Measurements from ENCODE around the gene BEGAIN. TPM values are rescaled to one million over a fixed set of nuclear protein-coding genes. Genes with fewer than 3 reads are reported as not detected.

BEGAIN gene
- total RNA-seq, 2 donors from 2014 or later: 2.5 to 5.1 TPM

- Histone ChIP-seq H3K9me3 (no peaks in the 10 kb centered on the region), H3K4me1 (replicated peaks) (no peaks in the 10 kb centered on the region), H3K27me3 (replicated peaks; ENCODE audit: insufficient read depth) (no peaks in the 10 kb centered on the region), H3K27ac (no peak overlapping the region), H3K4me3 (peak overlapping the region; percentile 39 to 40), H3K36me3 (no peaks in the 10 kb centered on the region)
- WGBS: 8% methylated on average over 54 of the region's 70 CpGs
- no peak for DNase-seq (ENCODE audit: low spot score)
- intact Hi-C loops (cut with DNase I): no loop called here
- no peak for TF ChIP-seq POLR2AphosphoS5 (IDR thresholded peaks at IDR 0.05)
- no peak for TF ChIP-seq CTCF (IDR thresholded peaks at IDR 0.05)
- TF ChIP-seq POLR2A (IDR thresholded peaks at IDR 0.05): peak; percentile 20
These were observed 20.0 kb downstream of the BEGAIN start for GRCh38 chr14:100567009-100567876.

DNA sequence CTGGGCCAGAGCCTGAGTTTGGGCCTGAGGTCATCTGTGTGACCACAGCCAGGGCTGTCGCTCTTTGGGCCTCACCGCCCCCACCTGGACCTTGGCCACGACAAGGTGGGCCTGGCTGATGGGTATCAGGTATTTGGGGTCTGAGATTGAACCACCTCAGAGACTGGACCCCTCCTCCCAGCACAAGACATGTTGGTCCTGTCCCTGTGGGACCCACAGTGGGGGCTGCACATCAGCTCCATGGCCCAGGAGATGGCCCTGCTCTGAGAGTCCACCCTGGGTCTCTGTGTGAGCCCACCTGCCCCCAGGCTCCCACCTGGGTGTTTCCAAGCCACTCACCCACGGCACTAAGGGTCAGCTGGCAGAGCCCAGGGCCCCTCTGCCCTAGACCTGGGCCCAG is 20.6 kb downstream of the BEGAIN start:
- no peak for DNase-seq (ENCODE audit: low spot score)
- H3K27me3 ChIP-seq (replicated peaks; ENCODE audit: insufficient read depth): no peaks in the 10 kb centered on the region
- no peak overlapping the region for H3K27ac ChIP-seq
- 89% methylated on average over 4 of the region's 4 CpGs for WGBS
- H3K9me3 ChIP-seq: no peaks in the 10 kb centered on the region
- intact Hi-C loops (cut with DNase I): no loop called here
- H3K4me1 ChIP-seq (replicated peaks): no peaks in the 10 kb centered on the region
- H3K4me3 ChIP-seq: no peak overlapping the region
- H3K36me3 ChIP-seq: no peaks in the 10 kb centered on the region
- TF ChIP-seq POLR2AphosphoS5 (IDR thresholded peaks at IDR 0.05): no peak
- no peak for TF ChIP-seq POLR2A (IDR thresholded peaks at IDR 0.05)
- no peak for TF ChIP-seq CTCF (IDR thresholded peaks at IDR 0.05)

DNA sequence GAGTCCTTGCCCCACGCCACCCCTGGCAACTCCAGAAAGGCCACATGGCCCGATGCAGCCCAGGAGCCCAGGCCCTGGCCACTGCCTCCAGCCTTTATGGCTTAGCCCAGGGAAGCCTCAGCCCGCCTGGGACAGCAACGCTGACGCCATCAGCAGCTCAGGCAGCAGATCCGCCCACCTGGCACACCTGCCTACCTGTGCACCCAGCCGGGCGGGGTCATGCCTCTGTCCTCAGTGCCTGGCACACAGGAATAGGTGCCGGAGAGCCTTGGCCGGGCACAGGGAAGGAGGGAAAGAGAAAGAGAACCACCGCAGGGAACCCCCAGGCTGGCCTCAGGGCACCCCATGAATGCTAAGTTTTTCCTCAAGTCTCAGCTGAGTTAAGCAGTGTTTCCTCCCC is 21.1 kb downstream of the BEGAIN start:
- no peak for TF ChIP-seq POLR2AphosphoS5 (IDR thresholded peaks at IDR 0.05)
- peak; percentile 16 for TF ChIP-seq POLR2A (IDR thresholded peaks at IDR 0.05)
- TF ChIP-seq CTCF (IDR thresholded peaks at IDR 0.05): no peak
- Histone ChIP-seq H3K4me1 (replicated peaks) (no peaks in the 10 kb centered on the region), H3K27me3 (replicated peaks; ENCODE audit: insufficient read depth) (no peaks in the 10 kb centered on the region), H3K4me3 (no peak overlapping the region), H3K36me3 (no peaks in the 10 kb centered on the region), H3K27ac (no peak overlapping the region), H3K9me3 (no peaks in the 10 kb centered on the region)
- intact Hi-C loops (cut with DNase I): no loop called here
- 80% methylated on average over 11 of the region's 11 CpGs for WGBS
- DNase-seq (ENCODE audit: low spot score): peak; percentile 23

DNA sequence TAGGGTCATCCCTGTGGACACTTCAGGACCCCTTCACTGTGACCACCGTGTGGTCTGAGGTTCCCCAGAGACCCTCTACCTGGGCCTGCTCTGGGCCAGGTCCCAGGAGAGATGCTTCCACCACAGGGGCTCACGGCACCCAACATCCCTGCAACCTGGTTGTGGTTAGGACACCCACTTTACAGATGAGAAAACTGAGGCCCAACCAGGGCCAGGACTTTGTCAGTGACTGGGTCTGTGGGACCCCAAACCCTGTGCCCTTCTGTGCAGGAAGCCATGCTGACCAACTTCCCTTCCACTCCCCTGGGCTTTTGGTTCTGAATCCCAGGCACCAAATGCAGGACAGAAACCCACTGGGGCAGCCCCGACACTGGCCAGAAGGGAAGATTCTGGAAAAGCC is 21.6 kb downstream of the BEGAIN start:
- no peaks in the 10 kb centered on the region for H3K4me1 ChIP-seq (replicated peaks)
- no peak overlapping the region for H3K27ac ChIP-seq
- H3K36me3 ChIP-seq: no peaks in the 10 kb centered on the region
- TF ChIP-seq CTCF (IDR thresholded peaks at IDR 0.05): no peak
- no peak for TF ChIP-seq POLR2A (IDR thresholded peaks at IDR 0.05)
- TF ChIP-seq POLR2AphosphoS5 (IDR thresholded peaks at IDR 0.05): no peak
- DNase-seq (ENCODE audit: low spot score): no peak
- H3K4me3 ChIP-seq: no peak overlapping the region
- H3K27me3 ChIP-seq (replicated peaks; ENCODE audit: insufficient read depth): no peaks in the 10 kb centered on the region
- WGBS: 100% methylated on average over 3 of the region's 3 CpGs
- intact Hi-C loops (cut with DNase I): no loop called here
- no peaks in the 10 kb centered on the region for H3K9me3 ChIP-seq

DNA sequence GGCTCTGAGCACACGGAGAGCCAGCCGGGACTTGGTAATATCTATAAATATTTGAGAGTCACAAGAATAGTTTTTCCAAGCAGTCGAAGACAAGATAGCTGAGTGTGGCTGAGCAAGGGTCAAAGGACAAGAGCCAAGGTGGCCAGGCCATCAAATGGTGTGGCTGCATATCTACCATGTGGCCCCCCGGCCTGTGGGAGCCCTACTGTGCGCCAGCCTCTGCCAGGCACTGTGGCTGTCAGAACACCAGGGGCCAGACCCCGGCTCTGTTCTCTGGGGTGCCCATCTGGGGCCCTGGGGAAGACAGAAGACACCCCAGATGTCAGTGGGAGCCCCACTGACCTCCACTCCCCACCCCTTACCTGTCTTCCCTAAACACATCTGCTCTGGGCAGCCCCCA is 22.7 kb downstream of the BEGAIN start:
- 59% methylated on average over 6 of the region's 6 CpGs for WGBS
- no peak for DNase-seq (ENCODE audit: low spot score)
- intact Hi-C loops (cut with DNase I): no loop called here
- no peak overlapping the region for H3K27ac ChIP-seq
- no peaks in the 10 kb centered on the region for H3K9me3 ChIP-seq
- TF ChIP-seq CTCF (IDR thresholded peaks at IDR 0.05): no peak
- TF ChIP-seq POLR2A (IDR thresholded peaks at IDR 0.05): no peak
- no peak for TF ChIP-seq POLR2AphosphoS5 (IDR thresholded peaks at IDR 0.05)
- H3K36me3 ChIP-seq: no peaks in the 10 kb centered on the region
- H3K4me3 ChIP-seq: no peak overlapping the region
- no peaks in the 10 kb centered on the region for H3K4me1 ChIP-seq (replicated peaks)
- no peaks in the 10 kb centered on the region for H3K27me3 ChIP-seq (replicated peaks; ENCODE audit: insufficient read depth)

Measured in prostate gland (tissue), 2 donors.